Fibroblast of lung (primary cell): ENCODE measurements around the gene SHANK1. TPM values are rescaled to one million over a fixed set of nuclear protein-coding genes. Genes with fewer than 3 reads are reported as not detected.
"Not testable (repeated sequence)": the region's sequence is repeated elsewhere in the genome, so short reads cannot be mapped to it uniquely, and the experiment has no call there.

Experiments
- DNase-seq, 2 donors: peaks; one replicate each; pipeline versions ENCODE4 v3.0.0 to v3.0.0-alpha.2; 2010; ENCODE audit warnings: low read depth in 2 of 2
- H2AFZ ChIP-seq: 2 replicates; pipeline ENCODE4 v1.5.1; 2012; ENCODE audit warnings: low read length, control low read depth, inconsistent platforms
- H3K27ac ChIP-seq: 2 replicates; pipeline ENCODE4 v1.5.1; 2011; ENCODE audit warnings: low read length, control low read depth; ENCODE audit not compliant: insufficient read depth
- H3K27me3 ChIP-seq: 2 replicates; pipeline ENCODE4 v1.5.1; 2011; ENCODE audit warnings: mild to moderate bottlenecking, low read length; ENCODE audit not compliant: control insufficient read depth, insufficient read depth
- H3K36me3 ChIP-seq: 2 replicates; pipeline ENCODE4 v1.5.1; 2011; ENCODE audit warnings: low read length; ENCODE audit not compliant: control insufficient read depth, insufficient read depth
- H3K4me1 ChIP-seq: 2 replicates; pipeline ENCODE4 v1.5.1; 2011; ENCODE audit warnings: low read length; ENCODE audit not compliant: control insufficient read depth, insufficient read depth; ENCODE audit errors: extremely low read depth
- H3K4me2 ChIP-seq: 2 replicates; pipeline ENCODE4 v1.5.1; 2011; ENCODE audit warnings: low read length, control low read depth; ENCODE audit not compliant: insufficient read depth; ENCODE audit errors: extremely low read depth
- H3K4me3 ChIP-seq, 4 experiments: fragments of 200-600 bp in 1 of 4; sonication (generic) in 1 of 4; replicated peaks in 1 of 4; 2 replicates each; pipeline ENCODE4 v1.5.1; 2011 to 2016; ENCODE audit warnings: low read length in 4 of 4, low read depth in 3 of 4, mild to moderate bottlenecking in 3 of 4, control low read depth in 2 of 4, inconsistent platforms in 1 of 4, mixed read lengths in 1 of 4; ENCODE audit not compliant: insufficient read depth in 1 of 4; ENCODE audit errors: control extremely low read depth in 1 of 4
- H3K79me2 ChIP-seq: 2 replicates; pipeline ENCODE4 v1.5.1; 2012; ENCODE audit warnings: mild to moderate bottlenecking, low read length, inconsistent platforms; ENCODE audit not compliant: control insufficient read depth, insufficient read depth
- H3K9ac ChIP-seq: 2 replicates; pipeline ENCODE4 v1.5.1; 2011; ENCODE audit warnings: mild to moderate bottlenecking, low read length, control low read depth; ENCODE audit not compliant: insufficient read depth
- H3K9me3 ChIP-seq: 2 replicates; pipeline ENCODE4 v1.5.1; 2012; ENCODE audit warnings: low read depth, low read length; ENCODE audit not compliant: control insufficient read depth, insufficient read depth
- H4K20me1 ChIP-seq: 2 replicates; pipeline ENCODE4 v1.5.1; 2011; ENCODE audit warnings: low read length; ENCODE audit not compliant: control insufficient read depth, insufficient read depth; ENCODE audit errors: extremely low read depth
- EZH2 ChIP-seq: IDR thresholded peaks from 2 replicates; pipeline ENCODE4 v1.5.1; 2012; ENCODE audit warnings: low read length, control low read depth, mild to moderate bottlenecking; ENCODE audit errors: missing control alignments
- polyA plus RNA-seq, 2 donors: library from polyadenylated mRNA; depleted of rRNA in 1 of 2; stranded (reverse) in 1 of 2; unstranded in 1 of 2; fragments of >200 nt; gene quantifications; 2 replicates each; pipeline ENCODE4 v1.2.1, GENCODE V29; 2011 to 2012; ENCODE audit warnings: missing spikeins in 1 of 2
- total RNA-seq: library from RNA; depleted of rRNA; stranded (reverse); fragments of >200 nt; gene quantifications from 2 replicates; pipeline ENCODE4 v1.2.1, GENCODE V29; 2014
- TF ChIP-seq, protein P1 (sequence below), 2 donors: IDR thresholded peaks in 1 of 2; conservative IDR thresholded peaks in 1 of 2; 1 replicate in 1 of 2; 2 replicates in 1 of 2; pipeline ENCODE4 v1.5.1; 2011 to 2012; ENCODE audit warnings: low read length in 2 of 2, control low read depth in 1 of 2, inconsistent platforms in 1 of 2, low read depth in 1 of 2, mild to moderate bottlenecking in 1 of 2

SHANK1 gene
- total and polyA plus RNA-seq, 2 donors (not counting 1 experiment from before 2014, with no cell fraction given), result 1.4 to 7.9 TPM

GRCh38 chr19:50764409-50764808 lies 44.8 kb upstream of the SHANK1 start:
- Histone ChIP-seq H2AFZ (no peak overlapping the region), H4K20me1 (no peaks in the 10 kb centered on the region), H3K27me3 (no peaks in the 10 kb centered on the region), H3K9ac (no peak overlapping the region), H3K4me3 (no peak overlapping the region), H3K4me2 (no peak overlapping the region), H3K4me1 (no peaks in the 10 kb centered on the region), H3K27ac (no peak overlapping the region), H3K9me3 (no peaks in the 10 kb centered on the region), H3K79me2 (no peaks in the 10 kb centered on the region), H3K36me3 (no peaks in the 10 kb centered on the region)
- TF ChIP-seq, protein P1, sequence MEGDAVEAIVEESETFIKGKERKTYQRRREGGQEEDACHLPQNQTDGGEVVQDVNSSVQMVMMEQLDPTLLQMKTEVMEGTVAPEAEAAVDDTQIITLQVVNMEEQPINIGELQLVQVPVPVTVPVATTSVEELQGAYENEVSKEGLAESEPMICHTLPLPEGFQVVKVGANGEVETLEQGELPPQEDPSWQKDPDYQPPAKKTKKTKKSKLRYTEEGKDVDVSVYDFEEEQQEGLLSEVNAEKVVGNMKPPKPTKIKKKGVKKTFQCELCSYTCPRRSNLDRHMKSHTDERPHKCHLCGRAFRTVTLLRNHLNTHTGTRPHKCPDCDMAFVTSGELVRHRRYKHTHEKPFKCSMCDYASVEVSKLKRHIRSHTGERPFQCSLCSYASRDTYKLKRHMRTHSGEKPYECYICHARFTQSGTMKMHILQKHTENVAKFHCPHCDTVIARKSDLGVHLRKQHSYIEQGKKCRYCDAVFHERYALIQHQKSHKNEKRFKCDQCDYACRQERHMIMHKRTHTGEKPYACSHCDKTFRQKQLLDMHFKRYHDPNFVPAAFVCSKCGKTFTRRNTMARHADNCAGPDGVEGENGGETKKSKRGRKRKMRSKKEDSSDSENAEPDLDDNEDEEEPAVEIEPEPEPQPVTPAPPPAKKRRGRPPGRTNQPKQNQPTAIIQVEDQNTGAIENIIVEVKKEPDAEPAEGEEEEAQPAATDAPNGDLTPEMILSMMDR (conservative IDR thresholded peaks at IDR 0.05 in 1 of 2, IDR thresholded peaks at IDR 0.05 in 1 of 2; ENCODE audit: low read depth in 1 of 2, low read length in 2 of 2), result no peak
- no peak for TF ChIP-seq EZH2
- DNase-seq, result no peak

GRCh38 chr19:50763521-50763920 lies 43.9 kb upstream of the SHANK1 start:
- not testable (repeated sequence) for H3K4me2 ChIP-seq, H3K4me1 ChIP-seq, H3K4me3 ChIP-seq, DNase-seq, H3K79me2 ChIP-seq, H3K9me3 ChIP-seq, H3K36me3 ChIP-seq, H3K27ac ChIP-seq, H3K27me3 ChIP-seq, H4K20me1 ChIP-seq, H3K9ac ChIP-seq, H2AFZ ChIP-seq

GRCh38 chr19:50761501-50761900 lies 41.9 kb upstream of the SHANK1 start:
- not testable (repeated sequence) for H3K4me3 ChIP-seq, H3K36me3 ChIP-seq, H3K4me2 ChIP-seq, H3K27me3 ChIP-seq, H4K20me1 ChIP-seq, H3K79me2 ChIP-seq, H3K27ac ChIP-seq, H3K9me3 ChIP-seq, H3K4me1 ChIP-seq, H3K9ac ChIP-seq, DNase-seq, H2AFZ ChIP-seq

DNA sequence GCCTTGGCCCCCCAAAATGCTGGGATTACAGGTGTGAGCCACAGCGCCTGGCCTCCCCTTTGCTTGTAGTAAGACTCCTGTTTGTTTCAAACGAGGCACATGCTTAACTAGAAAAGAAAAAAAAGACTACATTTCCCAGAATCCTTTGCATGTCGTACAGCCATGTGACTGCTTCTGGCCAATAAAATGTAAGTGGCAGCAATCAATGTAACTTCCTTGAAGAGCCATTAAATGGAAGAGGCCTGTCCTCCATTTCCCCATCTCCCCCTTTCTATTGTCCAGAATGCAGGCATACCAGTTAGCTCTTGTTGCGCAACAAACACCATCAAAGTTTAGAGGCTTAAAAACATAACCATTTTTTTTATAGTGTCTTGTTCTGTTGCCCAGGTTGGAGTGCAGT lies 40.3 kb upstream of the SHANK1 start:
- Histone ChIP-seq H3K4me1 (no peaks in the 10 kb centered on the region), H2AFZ (no peak overlapping the region), H3K4me2 (no peak overlapping the region), H3K9ac (no peak overlapping the region), H3K27me3 (no peaks in the 10 kb centered on the region), H4K20me1 (no peaks in the 10 kb centered on the region), H3K4me3 (no peak overlapping the region), H3K9me3 (no peaks in the 10 kb centered on the region), H3K36me3 (no peaks in the 10 kb centered on the region), H3K27ac (no peak overlapping the region), H3K79me2 (no peaks in the 10 kb centered on the region)
- peak; percentile 2 to 23 for DNase-seq
- no peak for TF ChIP-seq EZH2
- TF ChIP-seq, protein P1 (conservative IDR thresholded peaks at IDR 0.05 in 1 of 2, IDR thresholded peaks at IDR 0.05 in 1 of 2; ENCODE audit: low read depth in 1 of 2, low read length in 2 of 2), result no peak

GRCh38 chr19:50759076-50759475 lies 39.5 kb upstream of the SHANK1 start:
- not testable (repeated sequence) for H3K4me1 ChIP-seq, H4K20me1 ChIP-seq, DNase-seq, H3K9me3 ChIP-seq, H3K4me3 ChIP-seq, H3K36me3 ChIP-seq, H3K79me2 ChIP-seq, H3K9ac ChIP-seq, H3K4me2 ChIP-seq, H2AFZ ChIP-seq, H3K27me3 ChIP-seq, H3K27ac ChIP-seq

DNA sequence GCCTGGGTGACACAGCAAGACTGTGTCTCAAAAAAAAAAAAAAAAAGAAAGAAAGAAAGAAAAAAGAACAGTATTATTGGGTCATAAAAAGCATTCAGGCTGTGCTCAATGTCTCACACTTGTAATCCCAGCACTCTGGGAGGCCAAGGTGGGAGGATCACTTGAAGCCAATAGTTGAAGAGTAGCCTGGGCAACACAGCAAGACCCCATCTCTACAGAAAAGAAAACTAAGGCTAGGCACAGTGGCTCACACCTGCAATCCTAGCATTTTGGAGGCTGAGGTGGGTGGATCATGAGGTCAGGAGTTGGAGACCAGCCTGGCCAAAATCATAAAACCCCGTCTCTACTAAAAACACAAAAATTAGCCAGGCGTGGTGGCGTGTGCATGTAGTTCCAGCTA lies 38.0 kb upstream of the SHANK1 start:
- not testable (repeated sequence) for H3K9me3 ChIP-seq, DNase-seq, H3K27me3 ChIP-seq, H3K4me2 ChIP-seq, H3K36me3 ChIP-seq, H2AFZ ChIP-seq, H3K79me2 ChIP-seq, H3K27ac ChIP-seq, H3K9ac ChIP-seq, H3K4me3 ChIP-seq, H3K4me1 ChIP-seq, H4K20me1 ChIP-seq
